Activated naive CD8-positive, alpha-beta T cell treated with anti-CD3 and anti-CD28 coated beads, Interleukin-2, amount 50 U/mL, for 24 hours (primary cell): Measurements from ENCODE around the gene SSR1.
A peak's percentile ranks its signal among the peaks of the same experiment; 100 is the strongest.
"Not testable (repeated sequence)": the region's sequence is repeated elsewhere in the genome, so short reads cannot be mapped to it uniquely, and the experiment has no call there.

ENCODE experiments used
- ATAC-seq: fragments of 150-1000 bp; cut with Tn5 transposase; one replicate; pipeline ENCODE4 v1.10.0; 2021
- DNase-seq: peaks from one replicate; pipeline ENCODE4 v3.0.0; 2021
- H3K27ac Mint-ChIP-seq: one replicate; pipeline ENCODE4 v1.8.0; 2021; ENCODE audit warnings: mild to moderate bottlenecking, mixed read lengths
- H3K27me3 Mint-ChIP-seq: one replicate; pipeline ENCODE4 v1.8.0; 2021; ENCODE audit warnings: mixed read lengths
- H3K36me3 Mint-ChIP-seq: one replicate; pipeline ENCODE4 v1.8.0; 2021; ENCODE audit warnings: low read depth, mixed read lengths
- H3K4me1 Mint-ChIP-seq: one replicate; pipeline ENCODE4 v1.8.0; 2021; ENCODE audit warnings: mixed read lengths
- H3K4me3 Mint-ChIP-seq: one replicate; pipeline ENCODE4 v1.8.0; 2021; ENCODE audit warnings: mild to moderate bottlenecking, moderate library complexity, mixed read lengths
- H3K9me3 Mint-ChIP-seq: one replicate; pipeline ENCODE4 v1.8.0; 2021; ENCODE audit warnings: mixed read lengths

SSR1 gene

GRCh38 chr6:7312616-7313504 lies at the start of gene SSR1:
Gene SSR1 (minus strand): TSS chr6:7313199. CDS start chr6:7313120, 79 bp downstream.
- Mint-ChIP-seq H3K36me3 (peaks cover 36% of the 10 kb centered on the region), H3K27me3 (no peaks in the 10 kb centered on the region), H3K9me3 (peaks cover 6% of the 10 kb centered on the region), H3K4me1 (peaks cover 50% of the 10 kb centered on the region), H3K27ac (peak within 1 kb of the TSS; percentile 96), H3K4me3 (peak within 1 kb of the TSS; percentile 89)
- DNase-seq (peak; percentile 96), ATAC-seq (peak; percentile 99)

DNA sequence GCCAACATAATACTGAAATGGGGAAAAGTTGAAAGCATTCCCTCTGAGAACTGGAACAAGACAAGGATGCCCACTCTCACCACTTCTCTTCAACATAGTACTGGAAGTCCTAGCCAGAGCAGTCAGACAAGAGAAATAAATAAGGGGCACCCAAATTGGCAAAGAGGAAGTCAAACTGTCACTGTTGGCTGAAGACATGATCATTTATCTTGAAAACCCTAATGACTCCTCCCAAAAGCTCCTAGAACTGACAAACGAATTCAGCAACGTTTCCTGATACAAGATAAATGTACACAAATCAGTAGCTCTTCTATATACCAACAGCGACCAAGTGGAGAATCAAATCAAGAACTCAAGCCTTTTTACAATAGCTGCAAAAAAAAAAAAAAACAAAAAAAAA lies 38.9 kb upstream of the SSR1 start:
- not testable (repeated sequence) for H3K36me3 Mint-ChIP-seq, H3K27ac Mint-ChIP-seq, H3K4me3 Mint-ChIP-seq, H3K27me3 Mint-ChIP-seq, H3K9me3 Mint-ChIP-seq, DNase-seq, ATAC-seq, H3K4me1 Mint-ChIP-seq

GRCh38 chr6:7350591-7350990 lies 37.6 kb upstream of the SSR1 start:
- H3K4me3 Mint-ChIP-seq, H3K27me3 Mint-ChIP-seq: not testable (repeated sequence)

GRCh38 chr6:7347551-7347997 lies 34.6 kb upstream of the SSR1 start:
- not testable (repeated sequence) for DNase-seq, ATAC-seq

More at GRCh38 chr6:7350591-7350990, 37.6 kb upstream of the SSR1 start:
- not testable (repeated sequence) for ATAC-seq, DNase-seq, H3K36me3 Mint-ChIP-seq, H3K27ac Mint-ChIP-seq, H3K9me3 Mint-ChIP-seq, H3K4me1 Mint-ChIP-seq

GRCh38 chr6:7344773-7345450 lies 31.9 kb upstream of the SSR1 start:
- not testable (repeated sequence) for H3K9me3 Mint-ChIP-seq, H3K27me3 Mint-ChIP-seq, H3K4me1 Mint-ChIP-seq, H3K27ac Mint-ChIP-seq, H3K36me3 Mint-ChIP-seq, H3K4me3 Mint-ChIP-seq, DNase-seq
- peak; percentile 40 for ATAC-seq

More at GRCh38 chr6:7347551-7347997, 34.6 kb upstream of the SSR1 start:
- not testable (repeated sequence) for H3K27me3 Mint-ChIP-seq, H3K27ac Mint-ChIP-seq, H3K4me1 Mint-ChIP-seq, H3K9me3 Mint-ChIP-seq, H3K4me3 Mint-ChIP-seq, H3K36me3 Mint-ChIP-seq

GRCh38 chr6:7343546-7344475 lies 30.8 kb upstream of the SSR1 start:
- Mint-ChIP-seq H3K27ac (no peak overlapping the region), H3K4me1 (peaks cover 5% of the 10 kb centered on the region), H3K4me3 (no peak overlapping the region), H3K27me3 (no peaks in the 10 kb centered on the region), H3K36me3 (no peaks in the 10 kb centered on the region), H3K9me3 (no peaks in the 10 kb centered on the region)
- ATAC-seq, result no peak
- no peak for DNase-seq

GRCh38 chr6:7341989-7342742 lies 29.2 kb upstream of the SSR1 start:
- ATAC-seq, result peak; percentile 49
- peaks cover 5% of the 10 kb centered on the region for H3K4me1 Mint-ChIP-seq

GRCh38 chr6:7341271-7341670 lies 28.3 kb upstream of the SSR1 start:
- no peaks in the 10 kb centered on the region for H3K9me3 Mint-ChIP-seq
- ATAC-seq, result no peak
- H3K4me3 Mint-ChIP-seq, result no peak overlapping the region
- no peaks in the 10 kb centered on the region for H3K27me3 Mint-ChIP-seq
- H3K36me3 Mint-ChIP-seq, result no peaks in the 10 kb centered on the region
- no peak overlapping the region for H3K27ac Mint-ChIP-seq
- H3K4me1 Mint-ChIP-seq, result peaks cover 5% of the 10 kb centered on the region
- DNase-seq, result no peak

More at GRCh38 chr6:7341989-7342742, 29.2 kb upstream of the SSR1 start:
- H3K4me3 Mint-ChIP-seq, result no peak overlapping the region
- DNase-seq, result no peak
- no peaks in the 10 kb centered on the region for H3K36me3 Mint-ChIP-seq
- H3K27ac Mint-ChIP-seq, result no peak overlapping the region
- no peaks in the 10 kb centered on the region for H3K9me3 Mint-ChIP-seq
- no peaks in the 10 kb centered on the region for H3K27me3 Mint-ChIP-seq

GRCh38 chr6:7339007-7339732 lies 26.2 kb upstream of the SSR1 start:
- not testable (repeated sequence) for DNase-seq, H3K27ac Mint-ChIP-seq, H3K36me3 Mint-ChIP-seq, H3K9me3 Mint-ChIP-seq, H3K4me3 Mint-ChIP-seq, H3K27me3 Mint-ChIP-seq, H3K4me1 Mint-ChIP-seq
- peak; percentile 43 for ATAC-seq

GRCh38 chr6:7338031-7338430 lies 25.0 kb upstream of the SSR1 start:
- no peak overlapping the region for H3K27ac Mint-ChIP-seq
- no peaks in the 10 kb centered on the region for H3K4me1 Mint-ChIP-seq
- ATAC-seq (no peak), DNase-seq (no peak)
- no peaks in the 10 kb centered on the region for H3K36me3 Mint-ChIP-seq
- no peaks in the 10 kb centered on the region for H3K27me3 Mint-ChIP-seq
- no peaks in the 10 kb centered on the region for H3K9me3 Mint-ChIP-seq
- H3K4me3 Mint-ChIP-seq, result no peak overlapping the region

GRCh38 chr6:7335519-7335918 lies 22.5 kb upstream of the SSR1 start:
- H3K36me3 Mint-ChIP-seq, result no peaks in the 10 kb centered on the region
- no peaks in the 10 kb centered on the region for H3K9me3 Mint-ChIP-seq
- H3K4me3 Mint-ChIP-seq, result no peak overlapping the region
- no peaks in the 10 kb centered on the region for H3K27me3 Mint-ChIP-seq
- no peak overlapping the region for H3K27ac Mint-ChIP-seq
- no peaks in the 10 kb centered on the region for H3K4me1 Mint-ChIP-seq
- ATAC-seq, result no peak
- DNase-seq, result no peak

- H3K27ac Mint-ChIP-seq, result no peak overlapping the region
- no peak overlapping the region for H3K4me3 Mint-ChIP-seq
- H3K4me1 Mint-ChIP-seq, result no peaks in the 10 kb centered on the region
- no peaks in the 10 kb centered on the region for H3K9me3 Mint-ChIP-seq
- no peaks in the 10 kb centered on the region for H3K27me3 Mint-ChIP-seq
- ATAC-seq, result no peak
- no peaks in the 10 kb centered on the region for H3K36me3 Mint-ChIP-seq
- DNase-seq, result no peak
These were observed 21.7 kb upstream of the SSR1 start for GRCh38 chr6:7334685-7335084.

- Mint-ChIP-seq H3K27me3 (peaks cover 3% of the 10 kb centered on the region), H3K27ac (no peak overlapping the region), H3K4me1 (no peaks in the 10 kb centered on the region), H3K4me3 (no peak overlapping the region), H3K9me3 (no peaks in the 10 kb centered on the region), H3K36me3 (no peaks in the 10 kb centered on the region)
- DNase-seq, result no peak
- ATAC-seq, result no peak
These were observed 19.2 kb upstream of the SSR1 start for GRCh38 chr6:7332090-7332745.
